K562 (cell line): ENCODE data around the gene MYH6. TPM values are rescaled to one million over a fixed set of nuclear protein-coding genes. Genes with fewer than 3 reads are reported as not detected.

Source experiments
- ATAC-seq: fragments of 200-7000 bp; cut with Tn5 transposase; 3 replicates; pipeline ENCODE4 v1.9.1; 2020; ENCODE audit warnings: moderate library complexity
- BruUV-seq: library from RNA; stranded (reverse); fragments of 400-500 nt; replicated peaks from 2 replicates; lab custom pipeline; 2021; lab: Mats Ljungman, UMichigan
- CTCF ChIA-PET: fragments of 300-600 bp; formaldehyde crosslinking; extraction: SDS; loops from one replicate; lab custom pipeline; 2021; ENCODE audit warnings: low intra/inter-chr PET ratio; lab: Yijun Ruan, JAX
- POLR2A ChIA-PET: fragments of 300-600, 350-650 bp; sonication (Branson Sonifier 250); formaldehyde crosslinking; extraction: SDS; loops from one replicate; lab custom pipeline; 2021; ENCODE audit warnings: antibody characterized with exemption, inconsistent platforms; lab: Yijun Ruan, JAX
- DNase-seq, 4 experiments: peaks; one replicate each; pipeline versions ENCODE4 v3.0.0 to v3.0.0-alpha.2; 2011 to 2018; ENCODE audit warnings: low spot score in 3 of 4, mixed read lengths in 3 of 4; ENCODE audit errors: extremely low read depth in 1 of 4
- FAIRE-seq: peaks from 2 replicates; lab custom pipeline; 2011; peaks lifted over from hg19 to GRCh38; lab: Jason Lieb, UNC
- H2AFZ ChIP-seq: 2 replicates; pipeline ENCODE4 v1.6.0; 2011; ENCODE audit warnings: low read depth, low read length, control low read depth, inconsistent platforms
- H3K27ac ChIP-seq: fragments of 200-600 bp; 3 replicates; pipeline ENCODE4 v1.8.0; 2011; ENCODE audit warnings: low read depth, mild to moderate bottlenecking, control low read depth, inconsistent platforms, low read length, moderate library complexity, mixed read lengths; ENCODE audit errors: extremely low read depth
- H3K27me3 ChIP-seq, 2 experiments: fragments of 300-600 bp in 1 of 2; 2 replicates in 1 of 2; 3 replicates in 1 of 2; pipeline versions ENCODE4 v1.6.0 to v1.8.0; 2011; ENCODE audit warnings: inconsistent platforms in 2 of 2, low read length in 2 of 2, mild to moderate bottlenecking in 1 of 2, mixed read lengths in 1 of 2, moderate library complexity in 1 of 2; ENCODE audit not compliant: control insufficient read depth in 2 of 2, insufficient read depth in 2 of 2
- H3K36me3 ChIP-seq: fragments of 300-600 bp; 3 replicates; pipeline ENCODE4 v1.8.0; 2011; ENCODE audit warnings: mild to moderate bottlenecking, low read length, inconsistent platforms; ENCODE audit not compliant: control insufficient read depth, insufficient read depth
- H3K4me1 ChIP-seq, 2 experiments: fragments of 200-600 bp in 1 of 2; replicated peaks in 1 of 2; 2 replicates in 1 of 2; 3 replicates in 1 of 2; pipeline versions ENCODE4 v1.5.1 to v1.8.0; 2011; ENCODE audit warnings: inconsistent platforms in 2 of 2, low read length in 2 of 2, mild to moderate bottlenecking in 1 of 2, mixed read lengths in 1 of 2, moderate library complexity in 1 of 2; ENCODE audit not compliant: control insufficient read depth in 2 of 2, insufficient read depth in 2 of 2
- H3K4me2 ChIP-seq: 2 replicates; pipeline ENCODE4 v1.6.1; 2011; ENCODE audit warnings: low read length, control low read depth, inconsistent platforms, mixed read lengths; ENCODE audit not compliant: insufficient read depth
- H3K4me3 ChIP-seq: fragments of 200-600 bp; sonication (generic), shearing (Covaris generic); 2 replicates; pipeline ENCODE4 v1.5.1; 2016; ENCODE audit warnings: control low read depth, inconsistent platforms
- H3K79me2 ChIP-seq: fragments of 200-600 bp; 3 replicates; pipeline ENCODE4 v1.8.0; 2011; ENCODE audit warnings: low read length, inconsistent platforms; ENCODE audit not compliant: control insufficient read depth, insufficient read depth
- H3K9ac ChIP-seq, 2 experiments: 2 replicates each; pipeline versions ENCODE4 v1.6.0 to v1.6.1; 2011; ENCODE audit warnings: low read depth in 2 of 2, low read length in 2 of 2, control low read depth in 1 of 2, inconsistent platforms in 1 of 2, mild to moderate bottlenecking in 1 of 2, mixed read lengths in 1 of 2; ENCODE audit not compliant: insufficient read depth in 1 of 2
- H3K9me1 ChIP-seq: one replicate; pipeline ENCODE4 v1.6.0; 2011; ENCODE audit warnings: inconsistent platforms, mild to moderate bottlenecking, low read length, moderate library complexity; ENCODE audit not compliant: control insufficient read depth, insufficient read depth
- H3K9me3 ChIP-seq: replicated peaks from 2 replicates; pipeline ENCODE4 v1.5.1; 2011; ENCODE audit warnings: low read depth, low read length, inconsistent platforms; ENCODE audit not compliant: control insufficient read depth, insufficient read depth
- H4K20me1 ChIP-seq: replicated peaks from 2 replicates; pipeline ENCODE4 v1.6.1; 2011; ENCODE audit warnings: low read length, inconsistent platforms, mixed read lengths; ENCODE audit not compliant: control insufficient read depth, insufficient read depth
- ARHGAP35 ChIP-seq: fragments of 450-650 bp; IDR thresholded peaks from 2 replicates; pipeline ENCODE4 v1.6.1; 2018; ENCODE audit not compliant: partially characterized antibody
- CHD4 ChIP-seq: fragments of 200-600 bp; sonication (generic); IDR thresholded peaks from 3 replicates; pipeline ENCODE4 v1.6.1; 2012; ENCODE audit warnings: low read depth, mild to moderate bottlenecking, mixed read lengths, low read length, inconsistent platforms; ENCODE audit not compliant: insufficient read depth, insufficient replicate concordance, poor library complexity, severe bottlenecking
- CXXC5 ChIP-seq: fragments of 250-450 bp; sonication (Bioruptor Pico); IDR thresholded peaks from 2 replicates; pipeline ENCODE4 v1.8.0; 2022; ENCODE audit warnings: inconsistent platforms, mild to moderate bottlenecking, moderate library complexity
- GTF2A2 ChIP-seq: IDR thresholded peaks from 2 replicates; pipeline ENCODE4 v1.6.1; 2016; ENCODE audit warnings: mild to moderate bottlenecking, missing genetic modification characterization, missing compliant biosample characterization
- REST ChIP-seq, 2 experiments: fragments of 450-650 bp; formaldehyde crosslinking in 1 of 2; IDR thresholded peaks; 2 replicates each; pipeline versions ENCODE4 v1.4.0 to v1.6.1; 2014 to 2020; ENCODE audit warnings: mild to moderate bottlenecking in 2 of 2, borderline replicate concordance in 1 of 2, low read depth in 1 of 2
- TEAD1 ChIP-seq, 2 experiments: fragments of 450-650 bp in 1 of 2; sonication (generic) in 1 of 2; formaldehyde crosslinking; IDR thresholded peaks; 2 replicates each; pipeline versions ENCODE4 v1.4.0 to v1.8.0; 2020 to 2022; ENCODE audit warnings: mild to moderate bottlenecking in 2 of 2, missing genetic modification reagents in 1 of 2
- ZC3H11A ChIP-seq: IDR thresholded peaks from 2 replicates; pipeline ENCODE4 v1.6.1; 2012; ENCODE audit warnings: low read depth, low read length, improper control_type of control experiment
- ZFX ChIP-seq: sonication (generic); formaldehyde crosslinking; IDR thresholded peaks from 2 replicates; pipeline ENCODE4 v1.8.0; 2022; ENCODE audit warnings: mild to moderate bottlenecking, missing genetic modification reagents, moderate library complexity
- ZNF134 ChIP-seq: fragments of 250-450 bp; sonication (Bioruptor Pico); conservative IDR thresholded peaks from 2 replicates; pipeline ENCODE4 v1.4.0; 2020
- WGBS: fragments of 100-300 bp; shearing (Covaris generic); methylation state at CpG from one replicate; pipeline ENCODE4 v1.1.6; 2016; ENCODE audit warnings: low coverage, mixed read lengths; ENCODE audit not compliant: insufficient coverage; ENCODE audit errors: missing lambda C conversion rate; 5-methylcytosine and 5-hydroxymethylcytosine counted together
- in situ Hi-C: fragments of 300-500 bp; cut with MboI; formaldehyde crosslinking; loops from 4 replicates; pipeline ENCODE4 v1.15.0; 2018; ENCODE audit warnings: inconsistent platforms, mixed read lengths
- intact Hi-C: fragments of 100-400 bp; cut with micrococcal nuclease; formaldehyde crosslinking; loops from 2 replicates; pipeline ENCODE4 v1.14.2; 2022
- polyA plus RNA-seq, 8 experiments: library from polyadenylated mRNA; depleted of rRNA in 4 of 8; stranded (reverse) in 5 of 8; unstranded in 3 of 8; fragments of >200 nt; fragmentation: Nextera tagmentation in 2 of 8; fragmentation: Illumina TruSeq in 1 of 8; extraction: Ambion mirVana in 2 of 8; extraction: Trizol in 1 of 8; gene quantifications; 2 replicates each; pipeline versions ENCODE4 v1.2.1 to v1.2.3, GENCODE V29; 2011 to 2014; ENCODE audit warnings: inconsistent platforms in 1 of 8, missing spikeins in 1 of 8
- total RNA-seq, 7 experiments: library from RNA; depleted of rRNA in 6 of 7; stranded (reverse); fragments of >200 nt in 6 of 7; fragmentation: Illumina TruSeq in 2 of 7; extraction: Trizol in 2 of 7; gene quantifications; 2 replicates each; pipeline versions ENCODE4 v1.2.1 to v1.2.3, GENCODE V29; 2011 to 2021; ENCODE audit warnings: low replicate concordance in 1 of 7

MYH6 gene
- total and polyA plus RNA-seq, 9 of the 15 experiments (the other 6 are each of a cell fraction or from before 2014, with no cell fraction given) = not detected

DNA sequence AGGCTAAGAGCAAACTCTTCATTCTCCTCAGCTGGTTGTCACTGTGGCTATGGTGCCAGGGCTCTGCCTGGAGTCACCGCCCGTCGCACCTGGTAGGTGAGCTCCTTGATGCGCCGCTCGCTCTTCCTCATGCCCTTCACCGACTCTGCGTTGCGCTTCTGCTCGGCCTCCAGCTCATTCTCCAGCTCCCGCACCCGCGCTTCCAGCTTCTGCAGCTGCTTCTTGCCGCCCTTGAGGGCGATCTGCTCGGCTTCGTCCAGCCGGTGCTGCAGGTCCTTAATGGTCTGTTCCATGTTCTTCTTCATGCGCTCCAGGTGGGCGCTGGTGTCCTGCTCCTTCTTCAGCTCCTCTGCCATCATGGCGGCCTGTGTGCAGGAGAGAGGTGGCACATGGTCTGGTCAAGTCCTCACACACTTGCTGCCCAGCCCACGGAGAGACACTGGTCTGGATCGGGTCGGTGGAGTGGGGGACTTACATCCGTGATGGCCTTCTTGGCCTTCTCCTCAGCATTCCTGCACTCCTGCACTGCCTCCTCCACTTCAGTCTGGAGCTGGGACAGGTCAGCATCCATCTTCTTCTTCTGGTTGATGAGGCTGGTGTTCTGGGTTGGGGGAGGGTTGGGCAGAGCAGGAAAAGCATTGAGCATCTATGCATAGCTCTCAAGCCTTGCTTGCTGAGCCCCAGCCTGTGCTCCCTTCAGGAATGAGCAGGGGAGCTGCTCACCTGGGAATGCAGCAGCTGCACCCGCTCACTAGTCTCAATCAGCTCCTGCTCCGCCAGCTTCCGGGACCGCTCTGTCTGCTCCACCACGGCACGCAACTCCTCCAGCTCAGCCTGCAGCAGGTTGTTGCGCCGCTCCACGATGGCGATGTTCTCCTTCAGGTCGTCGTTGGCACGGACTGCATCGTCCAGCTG, 7.1 kb upstream of the MYH6 start:
- WGBS = 6% methylated on average over 14 of the region's 39 CpGs
- no peak overlapping the region for H3K27ac ChIP-seq
- H3K9me3 ChIP-seq = no peaks in the 10 kb centered on the region
- H2AFZ ChIP-seq = no peak overlapping the region
- TF ChIP-seq REST (IDR thresholded peaks at IDR 0.05; ENCODE audit: borderline replicate concordance) (no peak), REST (CRISPR knock-in tag; IDR thresholded peaks at IDR 0.05; ENCODE audit: low read depth) (no peak), ZFX (CRISPR knock-in tag) (no peak), CHD4 (no peak), CXXC5 (CRISPR knock-in tag) (no peak), ARHGAP35 (no peak), TEAD1 (CRISPR knock-in tag; IDR thresholded peaks at IDR 0.05) (no peak), ZNF134 (CRISPR knock-in tag) (no peak), ZC3H11A (no peak), GTF2A2 (no peak)
- H4K20me1 ChIP-seq = no peaks in the 10 kb centered on the region
- no peaks in the 10 kb centered on the region for H3K36me3 ChIP-seq
- H3K9me1 ChIP-seq = no peaks in the 10 kb centered on the region
- CTCF ChIA-PET = no interaction called here
- peaks cover 23 to 86% of the 10 kb centered on the region in 2 experiments; a peak in 4 of 5 replicates for H3K27me3 ChIP-seq
- H3K4me3 ChIP-seq = no peak overlapping the region
- FAIRE-seq (no peak), DNase-seq (no peak), ATAC-seq (no peak)
- H3K4me2 ChIP-seq = no peak overlapping the region
- BruUV-seq = no TSS peak
- POLR2A ChIA-PET = no interaction called here
- no peaks in the 10 kb centered on the region for H3K79me2 ChIP-seq
- H3K9ac ChIP-seq = no peak overlapping the region
- in situ Hi-C loops (no loop called here), intact Hi-C loops (no loop called here)
- H3K4me1 ChIP-seq = no peaks in the 10 kb centered on the region; a peak in 1 of 5 replicates
